Panc1 (cell line): ENCODE data around the gene INTS2.

Source experiments
- POLR2AphosphoS5 ChIP-seq: IDR thresholded peaks from 2 replicates; pipeline ENCODE4 v1.6.1; 2012; ENCODE audit warnings: mild to moderate bottlenecking, low read depth, low read length, moderate library complexity
- TF ChIP-seq, protein P1 (sequence below): fragments of 450-650 bp; IDR thresholded peaks from 2 replicates; pipeline ENCODE4 v1.5.1; 2017; ENCODE audit warnings: mild to moderate bottlenecking

DNA sequence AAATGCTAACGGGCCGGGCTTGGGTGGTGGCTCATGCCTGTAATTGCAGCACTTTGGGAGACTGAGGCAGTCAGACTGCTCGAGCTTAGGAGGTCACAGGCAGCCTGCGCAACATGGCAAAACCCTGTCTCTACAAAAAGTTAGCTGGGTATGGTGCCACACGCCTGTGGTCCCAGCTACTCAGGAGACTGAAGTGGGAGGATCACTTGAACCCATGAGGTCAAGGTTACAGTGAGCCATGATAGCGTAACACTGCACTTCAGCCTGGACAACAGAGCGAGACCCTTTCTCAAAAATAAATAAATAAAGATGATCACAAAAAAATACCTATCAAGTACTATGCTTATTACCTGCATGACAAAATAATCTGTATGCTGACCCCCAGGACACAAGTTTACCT lies 46.3 kb upstream of the INTS2 start:
- TF ChIP-seq, protein P1, sequence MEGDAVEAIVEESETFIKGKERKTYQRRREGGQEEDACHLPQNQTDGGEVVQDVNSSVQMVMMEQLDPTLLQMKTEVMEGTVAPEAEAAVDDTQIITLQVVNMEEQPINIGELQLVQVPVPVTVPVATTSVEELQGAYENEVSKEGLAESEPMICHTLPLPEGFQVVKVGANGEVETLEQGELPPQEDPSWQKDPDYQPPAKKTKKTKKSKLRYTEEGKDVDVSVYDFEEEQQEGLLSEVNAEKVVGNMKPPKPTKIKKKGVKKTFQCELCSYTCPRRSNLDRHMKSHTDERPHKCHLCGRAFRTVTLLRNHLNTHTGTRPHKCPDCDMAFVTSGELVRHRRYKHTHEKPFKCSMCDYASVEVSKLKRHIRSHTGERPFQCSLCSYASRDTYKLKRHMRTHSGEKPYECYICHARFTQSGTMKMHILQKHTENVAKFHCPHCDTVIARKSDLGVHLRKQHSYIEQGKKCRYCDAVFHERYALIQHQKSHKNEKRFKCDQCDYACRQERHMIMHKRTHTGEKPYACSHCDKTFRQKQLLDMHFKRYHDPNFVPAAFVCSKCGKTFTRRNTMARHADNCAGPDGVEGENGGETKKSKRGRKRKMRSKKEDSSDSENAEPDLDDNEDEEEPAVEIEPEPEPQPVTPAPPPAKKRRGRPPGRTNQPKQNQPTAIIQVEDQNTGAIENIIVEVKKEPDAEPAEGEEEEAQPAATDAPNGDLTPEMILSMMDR = no peak
- TF ChIP-seq POLR2AphosphoS5 = no peak
